ENCODE data around the gene FAM13C. TPM values are rescaled to one million over a fixed set of nuclear protein-coding genes. Genes with fewer than 3 reads are reported as not detected.

The FAM13C gene
- total and polyA plus RNA-seq, 2 of the 4 experiments (the other 2 are of a cell fraction) = 1.6 to 2.9 TPM

DNA sequence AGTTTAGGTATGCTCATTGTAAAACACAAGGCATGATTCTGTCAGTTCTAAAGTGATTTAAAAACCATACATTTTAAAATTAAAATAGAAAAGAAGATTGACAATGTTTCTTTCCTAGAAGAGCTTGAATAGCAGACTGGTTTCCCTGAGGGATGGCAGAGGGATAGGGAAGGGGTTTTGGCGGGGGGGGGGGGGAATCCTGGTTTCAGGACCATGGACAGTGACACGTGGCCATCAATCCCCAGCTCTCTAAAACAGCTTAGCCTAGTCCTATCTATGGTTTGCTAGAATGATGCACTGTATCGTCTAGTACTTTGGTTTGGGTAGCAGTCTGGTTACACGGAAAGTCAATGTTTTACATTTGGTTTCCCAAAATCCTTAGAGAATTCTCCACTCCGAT, 97.2 kb downstream of the FAM13C start:
- CTCF ChIA-PET = no interaction called here
- no peak overlapping the region for H3K4me2 ChIP-seq (ENCODE audit: low read depth, low read length)
- no peak overlapping the region for H3K18ac ChIP-seq (ENCODE audit: low read depth, low read length)
- no peak overlapping the region for H2AK9ac ChIP-seq (replicated peaks; ENCODE audit: low read depth, low read length, poor library complexity)
- no peaks in the 10 kb centered on the region for H3K9me1 ChIP-seq (ENCODE audit: insufficient read depth, low read length)
- no peaks in the 10 kb centered on the region for H3K27me3 ChIP-seq (ENCODE audit: control insufficient read depth, insufficient read depth, low read length)
- no peaks in the 10 kb centered on the region for H4K20me1 ChIP-seq (ENCODE audit: insufficient read depth, low read length)
- H3K36me3 ChIP-seq (ENCODE audit: control insufficient read depth, insufficient read depth, low read length) = no peaks in the 10 kb centered on the region
- no peak overlapping the region for H2AFZ ChIP-seq (replicated peaks; ENCODE audit: low read length, poor library complexity)
- WGBS, 2 experiments (ENCODE audit: extremely low coverage in 2 of 2, insufficient read length in 1 of 2) = no CpG with 5 or more reads among the region's 5 CpGs
- no peak overlapping the region for H2BK5ac ChIP-seq (ENCODE audit: low read depth, low read length, poor library complexity, severe bottlenecking)
- H2AK5ac ChIP-seq (ENCODE audit: low read depth, low read length) = no peak overlapping the region
- dilution Hi-C loops (cut with HindIII; ENCODE audit: low sequenced_read_pairs, unreplicated experiment) = no loop called here
- POLR2A ChIA-PET (ENCODE audit: unreplicated experiment) = no interaction called here
- no peak overlapping the region for H2BK20ac ChIP-seq (ENCODE audit: low read depth, low read length)
- no peak overlapping the region for H4K5ac ChIP-seq (ENCODE audit: low read depth, low read length)
- no peaks in the 10 kb centered on the region for H3K9me3 ChIP-seq (ENCODE audit: control insufficient read depth, insufficient read depth, low read length)
- no peak overlapping the region for H3K27ac ChIP-seq (ENCODE audit: insufficient read depth, low read length)
- DNase-seq (no peak), ATAC-seq (ENCODE audit: low read depth) (no peak)
- no peak overlapping the region for H3K4me3 ChIP-seq (ENCODE audit: insufficient read depth, low read depth, low read length)
- in situ Hi-C loops (cut with MboI; ENCODE audit: low sequenced_read_pairs) = no loop called here
- no TSS peak for BruUV-seq (replicated peaks)
- H2BK15ac ChIP-seq (ENCODE audit: low read depth, low read length) = no peak overlapping the region
- TF ChIP-seq RFX5 (IDR thresholded peaks at IDR 0.05; ENCODE audit: low read depth, low read length) = no peak
- no peak for TF ChIP-seq RAD21 (IDR thresholded peaks at IDR 0.05; ENCODE audit: low read length)
- no peak for TF ChIP-seq POLR2A (IDR thresholded peaks at IDR 0.05; ENCODE audit: low read depth, low read length)
- no peak for TF ChIP-seq NFE2L2 (IDR thresholded peaks at IDR 0.05; ENCODE audit: low read depth, low read length)
- no peak for TF ChIP-seq MAZ (IDR thresholded peaks at IDR 0.05; ENCODE audit: borderline replicate concordance, low read depth, low read length)
- no peak for TF ChIP-seq RCOR1 (IDR thresholded peaks at IDR 0.05; ENCODE audit: insufficient replicate concordance, low read length)
- TF ChIP-seq CEBPB (IDR thresholded peaks at IDR 0.05; ENCODE audit: low read depth, low read length) = no peak
- no peak for TF ChIP-seq CHD1 (IDR thresholded peaks at IDR 0.05; ENCODE audit: low read depth, low read length)
- no peak for TF ChIP-seq FOS (IDR thresholded peaks at IDR 0.05; ENCODE audit: low read depth, low read length)
- no peak for TF ChIP-seq SMC3 (IDR thresholded peaks at IDR 0.05; ENCODE audit: low read depth, low read length)
- TF ChIP-seq MXI1 (IDR thresholded peaks at IDR 0.05; ENCODE audit: borderline replicate concordance, low read depth, low read length) = no peak
- TF ChIP-seq CTCF (conservative IDR thresholded peaks at IDR 0.05; ENCODE audit: low read depth, low read length) = no peak
- TF ChIP-seq MAFK (IDR thresholded peaks at IDR 0.05; ENCODE audit: low read depth, low read length) = no peak
- no peak for TF ChIP-seq BHLHE40 (IDR thresholded peaks at IDR 0.05; ENCODE audit: low read depth, low read length)
- no peak for TF ChIP-seq ELK1 (IDR thresholded peaks at IDR 0.05; ENCODE audit: borderline replicate concordance, low read depth, low read length)
- no peak for TF ChIP-seq USF2 (IDR thresholded peaks at IDR 0.05; ENCODE audit: low read depth, low read length)
- no peaks in the 10 kb centered on the region for H3K79me1 ChIP-seq (ENCODE audit: low read depth in 1 of 2, low read length in 2 of 2)
- intact Hi-C loops (cut with micrococcal nuclease) = no loop called here
- no peak overlapping the region for H2BK120ac ChIP-seq (ENCODE audit: low read depth, low read length)
- H3K23ac ChIP-seq (ENCODE audit: low read depth, low read length) = no peak overlapping the region
- no peak overlapping the region for H4K8ac ChIP-seq (ENCODE audit: low read depth in 2 of 2, low read length in 2 of 2)
- no peaks in the 10 kb centered on the region for H3K4me1 ChIP-seq (ENCODE audit: control insufficient read depth, insufficient read depth, low read length)
- H3K9ac ChIP-seq (ENCODE audit: low read depth, low read length) = no peak overlapping the region
- H3K56ac ChIP-seq (ENCODE audit: extremely low read depth, insufficient read depth, low read length) = no peak overlapping the region
- no peak overlapping the region for H3K14ac ChIP-seq (replicated peaks; ENCODE audit: low read depth, low read length)
- no peak overlapping the region for H4K91ac ChIP-seq (ENCODE audit: insufficient read depth, low read depth, low read length)
- no peak overlapping the region for H3K4ac ChIP-seq (ENCODE audit: low read depth, low read length)
